Natural killer cell (primary cell): ENCODE data around the gene LYRM4. TPM values are rescaled to one million over a fixed set of nuclear protein-coding genes. Genes with fewer than 3 reads are reported as not detected.

Experiments
- ATAC-seq, 3 donors: fragments of 150-1000 bp in 2 of 3; fragments of 200-7000 bp in 1 of 3; cut with Tn5 transposase; 1 replicate in 1 of 3; 2 replicates in 2 of 3; pipeline ENCODE4 v1.10.0; 2021; ENCODE audit warnings: mild to moderate bottlenecking in 2 of 3, moderate library complexity in 2 of 3
- DNase-seq, 2 donors: peaks; one replicate each; pipeline versions ENCODE4 v3.0.0 to v3.0.0-alpha.2; 2013 to 2021; ENCODE audit warnings: mixed read lengths in 1 of 2
- H3K27ac ChIP-seq: one replicate; pipeline ENCODE4 v1.5.1; 2013; ENCODE audit warnings: mild to moderate bottlenecking, low read length
- H3K27me3 ChIP-seq: one replicate; pipeline ENCODE4 v1.6.1; 2013; ENCODE audit warnings: low read length; ENCODE audit not compliant: control insufficient read depth, insufficient read depth
- H3K36me3 ChIP-seq: one replicate; pipeline ENCODE4 v1.6.1; 2013; ENCODE audit warnings: low read length; ENCODE audit not compliant: control insufficient read depth, insufficient read depth
- H3K4me1 ChIP-seq: one replicate; pipeline ENCODE4 v1.6.1; 2013; ENCODE audit warnings: low read length; ENCODE audit not compliant: control insufficient read depth, insufficient read depth
- H3K4me3 ChIP-seq: one replicate; pipeline ENCODE4 v1.5.1; 2013; ENCODE audit warnings: low read length
- H3K9me3 ChIP-seq: one replicate; pipeline ENCODE4 v1.6.1; 2013; ENCODE audit warnings: low read length; ENCODE audit not compliant: control insufficient read depth, insufficient read depth
- H3K27ac Mint-ChIP-seq, 2 donors: one replicate each; pipeline ENCODE4 v1.8.0; 2022; ENCODE audit warnings: mild to moderate bottlenecking in 2 of 2, mixed read lengths in 2 of 2, moderate library complexity in 1 of 2
- H3K27me3 Mint-ChIP-seq, 2 donors: one replicate each; pipeline ENCODE4 v1.8.0; 2022; ENCODE audit warnings: low read depth in 2 of 2, mixed read lengths in 2 of 2
- H3K36me3 Mint-ChIP-seq: one replicate; pipeline ENCODE4 v1.8.0; 2022; ENCODE audit warnings: mixed read lengths
- H3K4me1 Mint-ChIP-seq, 2 donors: one replicate each; pipeline ENCODE4 v1.8.0; 2022; ENCODE audit warnings: mixed read lengths in 2 of 2
- H3K4me3 Mint-ChIP-seq: one replicate; pipeline ENCODE4 v1.8.0; 2022; ENCODE audit warnings: mild to moderate bottlenecking, moderate library complexity, mixed read lengths
- H3K9me3 Mint-ChIP-seq, 2 donors: one replicate each; pipeline ENCODE4 v1.8.0; 2022; ENCODE audit warnings: mixed read lengths in 2 of 2
- CTCF ChIP-seq: fragments of 200-600 bp; IDR thresholded peaks from one replicate; pipeline ENCODE4 v1.8.0; 2022; ENCODE audit warnings: antibody characterized with exemption
- WGBS: methylation state at CpG from one replicate; pipeline ENCODE4 v1.1.7; 2013; ENCODE audit warnings: missing lambda C conversion rate; ENCODE audit not compliant: insufficient coverage; 5-methylcytosine and 5-hydroxymethylcytosine counted together
- intact Hi-C: fragments of 100-400 bp; cut with micrococcal nuclease; formaldehyde crosslinking; loops from one replicate; pipeline ENCODE4 v1.14.2; 2022
- total RNA-seq, 4 donors: library from RNA; stranded (reverse); fragments of 120-200 nt in 1 of 4; gene quantifications; one replicate each; pipeline versions ENCODE4 v1.2.3 to v1.2.4, GENCODE V29; 2013 to 2022

LYRM4 gene
- total RNA-seq, 3 donors from 2014 or later (not counting 1 experiment from before 2014, with no cell fraction given) = 9.1 to 11.4 (median 11.1) TPM

- Mint-ChIP-seq H3K27me3 (no peaks in the 10 kb centered on the region), H3K4me3 (no peak overlapping the region), H3K27ac (no peak overlapping the region), H3K4me1 (no peaks in the 10 kb centered on the region), H3K36me3 (no peaks in the 10 kb centered on the region), H3K9me3 (no peaks in the 10 kb centered on the region)
- H3K9me3 ChIP-seq = no peaks in the 10 kb centered on the region
- H3K36me3 ChIP-seq = no peaks in the 10 kb centered on the region
- no peaks in the 10 kb centered on the region for H3K4me1 ChIP-seq
- ATAC-seq (no peak), DNase-seq (no peak)
- intact Hi-C loops = no loop called here
- no peaks in the 10 kb centered on the region for H3K27me3 ChIP-seq
- H3K27ac ChIP-seq = no peak overlapping the region
- WGBS = 94% methylated on average over 10 of the region's 10 CpGs
- TF ChIP-seq CTCF = no peak
- no peak overlapping the region for H3K4me3 ChIP-seq
These were observed 151.3 kb downstream of the LYRM4 start for GRCh38 chr6:5109436-5109835.

- Histone ChIP-seq H3K4me1 (no peaks in the 10 kb centered on the region), H3K27me3 (no peaks in the 10 kb centered on the region), H3K9me3 (no peaks in the 10 kb centered on the region), H3K27ac (no peak overlapping the region), H3K36me3 (no peaks in the 10 kb centered on the region), H3K4me3 (no peak overlapping the region)
- no peak overlapping the region for H3K4me3 Mint-ChIP-seq
- no peaks in the 10 kb centered on the region for H3K4me1 Mint-ChIP-seq
- H3K27me3 Mint-ChIP-seq = no peaks in the 10 kb centered on the region
- no peaks in the 10 kb centered on the region for H3K9me3 Mint-ChIP-seq
- H3K27ac Mint-ChIP-seq = no peak overlapping the region
- no peak for TF ChIP-seq CTCF
- no peak for DNase-seq
- ATAC-seq = no peak
- H3K36me3 Mint-ChIP-seq = no peaks in the 10 kb centered on the region
- intact Hi-C loops = no loop called here
- WGBS = 95% methylated on average over 6 of the region's 6 CpGs
These were observed 152.1 kb downstream of the LYRM4 start for GRCh38 chr6:5108536-5109150.

- intact Hi-C loops = no loop called here
- Histone ChIP-seq H3K27ac (no peak overlapping the region), H3K4me1 (no peaks in the 10 kb centered on the region), H3K36me3 (no peaks in the 10 kb centered on the region), H3K27me3 (no peaks in the 10 kb centered on the region), H3K9me3 (no peaks in the 10 kb centered on the region), H3K4me3 (no peak overlapping the region)
- no peaks in the 10 kb centered on the region for H3K9me3 Mint-ChIP-seq
- H3K36me3 Mint-ChIP-seq = no peaks in the 10 kb centered on the region
- no peak for DNase-seq
- no peak overlapping the region for H3K27ac Mint-ChIP-seq
- H3K4me3 Mint-ChIP-seq = no peak overlapping the region
- no peak for TF ChIP-seq CTCF
- H3K27me3 Mint-ChIP-seq = no peaks in the 10 kb centered on the region
- no peak for ATAC-seq
- WGBS = 83% methylated on average over 7 of the region's 9 CpGs
- no peaks in the 10 kb centered on the region for H3K4me1 Mint-ChIP-seq
These were observed 152.7 kb downstream of the LYRM4 start for GRCh38 chr6:5108068-5108467.

GRCh38 chr6:5107341-5107740, 153.4 kb downstream of the LYRM4 start:
- Mint-ChIP-seq H3K27me3 (no peaks in the 10 kb centered on the region), H3K4me1 (no peaks in the 10 kb centered on the region), H3K27ac (no peak overlapping the region), H3K4me3 (no peak overlapping the region), H3K9me3 (no peaks in the 10 kb centered on the region), H3K36me3 (no peaks in the 10 kb centered on the region)
- Histone ChIP-seq H3K4me1 (no peaks in the 10 kb centered on the region), H3K27ac (no peak overlapping the region), H3K9me3 (no peaks in the 10 kb centered on the region), H3K36me3 (no peaks in the 10 kb centered on the region), H3K27me3 (no peaks in the 10 kb centered on the region), H3K4me3 (no peak overlapping the region)
- intact Hi-C loops = no loop called here
- TF ChIP-seq CTCF = no peak
- 78% methylated on average over 9 of the region's 10 CpGs for WGBS
- ATAC-seq (no peak), DNase-seq (no peak)
